Thoracic aorta (tissue), 2 donors: ENCODE results near the gene EZH1. TPM values are rescaled to one million over a fixed set of nuclear protein-coding genes. Genes with fewer than 3 reads are reported as not detected.
A peak's percentile ranks its signal among the peaks of the same experiment; 100 is the strongest.

Experiments
- ATAC-seq: fragments of 150-250 bp; one replicate; pipeline ENCODE4 v1.8.0; 2017; ENCODE audit warnings: low read depth; ENCODE audit not compliant: insufficient number of reproducible peaks, low FRiP score
- DNase-seq: peaks from one replicate; pipeline ENCODE4 v3.0.0-alpha.2; 2020; ENCODE audit warnings: low spot score
- H3K27ac ChIP-seq, 2 donors: fragments of 200-600 bp; sonication (generic); 1 replicate in 1 of 2; 2 replicates in 1 of 2; pipeline ENCODE4 v1.5.1; 2016; ENCODE audit warnings: mild to moderate bottlenecking in 2 of 2, moderate library complexity in 2 of 2
- H3K27me3 ChIP-seq: fragments of 200-600 bp; sonication (generic); replicated peaks from 2 replicates; pipeline ENCODE4 v1.6.0; 2016; ENCODE audit warnings: mild to moderate bottlenecking; ENCODE audit not compliant: insufficient read depth
- H3K36me3 ChIP-seq: fragments of 200-600 bp; sonication (generic); one replicate; pipeline ENCODE4 v1.5.1; 2016
- H3K4me1 ChIP-seq, 2 donors: fragments of 200-600 bp; sonication (generic); 1 replicate in 1 of 2; 2 replicates in 1 of 2; pipeline versions ENCODE4 v1.5.1 to v1.6.0; 2016; ENCODE audit warnings: low read depth in 2 of 2, mild to moderate bottlenecking in 1 of 2; ENCODE audit not compliant: control insufficient read depth in 1 of 2
- H3K4me3 ChIP-seq: fragments of 200-600 bp; sonication (generic); 2 replicates; pipeline ENCODE4 v1.5.1; 2016; ENCODE audit warnings: mild to moderate bottlenecking
- H3K9me3 ChIP-seq: fragments of 200-600 bp; sonication (generic); 2 replicates; pipeline ENCODE4 v1.5.1; 2016
- CTCF ChIP-seq: fragments of 200-600 bp; sonication (generic); IDR thresholded peaks from one replicate; pipeline ENCODE4 v1.5.1; 2019; ENCODE audit warnings: antibody characterized with exemption
- total RNA-seq, 2 donors: library from RNA; depleted of rRNA; stranded (reverse); fragments of >200 nt; gene quantifications; one replicate each; pipeline versions ENCODE4 v1.1.0 to v1.2.3, GENCODE V29; 2016

EZH1 gene
- total RNA-seq, 2 donors from 2014 or later, result 66.3 to 75.2 TPM

- ATAC-seq (no peak), DNase-seq (no peak)
- no peak overlapping the region for H3K27ac ChIP-seq
- no peaks in the 10 kb centered on the region for H3K4me1 ChIP-seq
- no peaks in the 10 kb centered on the region for H3K36me3 ChIP-seq
- TF ChIP-seq CTCF, result no peak
- H3K9me3 ChIP-seq, result no peaks in the 10 kb centered on the region
- H3K4me3 ChIP-seq, result no peak overlapping the region
- peaks cover 2% of the 10 kb centered on the region for H3K27me3 ChIP-seq
These were observed 22.7 kb upstream of the EZH1 start for GRCh38 chr17:42767512-42767911.

GRCh38 chr17:42766124-42766523 lies 21.3 kb upstream of the EZH1 start:
- peaks cover 0 to 4% of the 10 kb centered on the region in 2 donors for H3K4me1 ChIP-seq
- DNase-seq, result no peak
- peaks cover 9% of the 10 kb centered on the region for H3K27me3 ChIP-seq
- no peaks in the 10 kb centered on the region for H3K9me3 ChIP-seq
- no peaks in the 10 kb centered on the region for H3K36me3 ChIP-seq
- TF ChIP-seq CTCF, result no peak
- H3K27ac ChIP-seq, result no peak overlapping the region
- ATAC-seq, result no peak
- H3K4me3 ChIP-seq, result no peak overlapping the region

- Histone ChIP-seq H3K9me3 (no peaks in the 10 kb centered on the region), H3K27me3 (peaks cover 9% of the 10 kb centered on the region), H3K4me1 (peaks cover 3 to 14% of the 10 kb centered on the region in 2 donors), H3K4me3 (peak overlapping the region; percentile 72), H3K36me3 (no peaks in the 10 kb centered on the region), H3K27ac (no peak overlapping the region)
- no peak for ATAC-seq
- TF ChIP-seq CTCF, result no peak
- DNase-seq, result no peak
These were observed 16.8 kb upstream of the EZH1 start for GRCh38 chr17:42761638-42762037.

GRCh38 chr17:42760652-42761581 lies 16.1 kb upstream of the EZH1 start, which contains the start of gene RAMP2:
Gene RAMP2 (plus strand): TSS chr17:42761227. CDS start chr17:42761262, 35 bp downstream.
- Histone ChIP-seq H3K27ac (no peak within 1 kb of the TSS), H3K4me1 (peaks cover 3 to 14% of the 10 kb centered on the region in 2 donors), H3K27me3 (peaks cover 9% of the 10 kb centered on the region), H3K9me3 (no peaks in the 10 kb centered on the region), H3K4me3 (peak within 1 kb of the TSS; percentile 72), H3K36me3 (no peaks in the 10 kb centered on the region)
- no peak for DNase-seq
- TF ChIP-seq CTCF, result no peak
- no peak for ATAC-seq

- Histone ChIP-seq H3K27ac (no peak overlapping the region), H3K36me3 (no peaks in the 10 kb centered on the region), H3K4me3 (peak overlapping the region; percentile 72), H3K9me3 (no peaks in the 10 kb centered on the region), H3K27me3 (peaks cover 9% of the 10 kb centered on the region), H3K4me1 (peaks cover 3 to 14% of the 10 kb centered on the region in 2 donors)
- no peak for ATAC-seq
- DNase-seq, result no peak
- no peak for TF ChIP-seq CTCF
These were observed 15.3 kb upstream of the EZH1 start for GRCh38 chr17:42759982-42760651.
